GM12878 (cell line): Measurements from ENCODE around the gene FAM156B.

ENCODE experiments used
- CEBPB ChIP-seq, 2 experiments: fragments of 150-350 bp in 1 of 2; IDR thresholded peaks; 2 replicates each; pipeline ENCODE4 v1.6.1; 2012 to 2014; ENCODE audit warnings: low read depth in 2 of 2, low read length in 2 of 2, borderline replicate concordance in 1 of 2, inconsistent platforms in 1 of 2
- NR2C2 ChIP-seq: IDR thresholded peaks from 2 replicates; pipeline ENCODE4 v1.6.1; 2011; ENCODE audit warnings: borderline replicate concordance, low read depth; ENCODE audit not compliant: control insufficient read depth, insufficient read length
- SREBF1 ChIP-seq: IDR thresholded peaks from 2 replicates; pipeline ENCODE4 v1.6.1; 2012; ENCODE audit warnings: mild to moderate bottlenecking, low read length

- TF ChIP-seq SREBF1 = no peak
- TF ChIP-seq CEBPB (IDR thresholded peaks at IDR 0.05; ENCODE audit: borderline replicate concordance in 1 of 2, low read depth in 2 of 2, low read length in 2 of 2) = no peak
- no peak for TF ChIP-seq NR2C2
Observed at GRCh38 chrX:52865343-52865998, 31.7 kb upstream of the FAM156B start.
